Tibial nerve (tissue), 4 donors: ENCODE data around the gene TJP3. TPM values are rescaled to one million over a fixed set of nuclear protein-coding genes. Genes with fewer than 3 reads are reported as not detected.

Source experiments
- DNase-seq, 2 donors: peaks; one replicate each; pipeline ENCODE4 v3.0.0-alpha.2; 2019; ENCODE audit warnings: low spot score in 2 of 2
- H3K27ac ChIP-seq, 4 donors: fragments of 200-600 bp; sonication (generic) in 3 of 4; one replicate each; pipeline ENCODE4 v1.5.1; 2017 to 2019; ENCODE audit warnings: mild to moderate bottlenecking in 1 of 4
- H3K27me3 ChIP-seq, 2 donors: fragments of 200-600 bp; sonication (generic) in 1 of 2; one replicate each; pipeline versions ENCODE4 v1.5.1 to v1.6.0; 2017 to 2019
- H3K36me3 ChIP-seq, 3 donors: fragments of 200-600 bp; sonication (generic); one replicate each; pipeline ENCODE4 v1.5.1; 2018 to 2019
- H3K4me1 ChIP-seq, 4 donors: fragments of 200-600 bp; sonication (generic) in 3 of 4; one replicate each; pipeline ENCODE4 v1.5.1; 2017 to 2019
- H3K4me3 ChIP-seq, 4 donors: fragments of 200-600 bp; sonication (generic) in 3 of 4; one replicate each; pipeline ENCODE4 v1.5.1; 2017 to 2019; ENCODE audit warnings: mild to moderate bottlenecking in 1 of 4, moderate library complexity in 1 of 4
- H3K9me3 ChIP-seq, 4 donors: fragments of 200-600 bp; sonication (generic) in 3 of 4; one replicate each; pipeline ENCODE4 v1.5.1; 2017 to 2019
- CTCF ChIP-seq, 5 experiments: fragments of 200-600 bp in 3 of 5; fragments of 450-650 bp in 2 of 5; sonication (generic) in 3 of 5; IDR thresholded peaks; one replicate each; pipeline ENCODE4 v1.5.1; 2016 to 2019; ENCODE audit warnings: antibody characterized with exemption in 5 of 5, mild to moderate bottlenecking in 3 of 5, moderate library complexity in 2 of 5
- EP300 ChIP-seq, 2 donors: sonication (generic); formaldehyde crosslinking; IDR thresholded peaks; one replicate each; pipeline ENCODE4 v1.6.1; 2017; ENCODE audit warnings: antibody characterized with exemption in 2 of 2, mild to moderate bottlenecking in 1 of 2
- POLR2A ChIP-seq, 2 donors: fragments of 450-650 bp; IDR thresholded peaks; one replicate each; pipeline ENCODE4 v1.6.1; 2017; ENCODE audit warnings: antibody characterized with exemption in 2 of 2, mild to moderate bottlenecking in 2 of 2, moderate library complexity in 2 of 2
- WGBS, 2 donors: methylation state at CpG; one replicate each; pipeline ENCODE4 v1.1.5; 2018; 5-methylcytosine and 5-hydroxymethylcytosine counted together
- total RNA-seq, 4 donors: library from RNA; depleted of rRNA; stranded (reverse); fragments of >200 nt; gene quantifications; one replicate each; pipeline ENCODE4 v1.1.0, GENCODE V29; 2016

The TJP3 gene
- total RNA-seq, 4 donors from 2014 or later: 0.21 to 0.90 (median 0.22) TPM; not detected in 1

GRCh38 chr19:3697094-3697493 lies 11.1 kb upstream of the TJP3 start:
- no peak for TF ChIP-seq EP300 (IDR thresholded peaks at IDR 0.05)
- TF ChIP-seq CTCF (IDR thresholded peaks at IDR 0.05): no peak
- TF ChIP-seq POLR2A (IDR thresholded peaks at IDR 0.05): no peak
- Histone ChIP-seq H3K9me3 (no peaks in the 10 kb centered on the region), H3K27me3 (no peaks in the 10 kb centered on the region), H3K27ac (peak overlapping the region in 1 of 4 donors; percentile 87), H3K4me3 (no peak overlapping the region), H3K36me3 (peaks cover 0 to 15% (median 0%) of the 10 kb centered on the region in 3 donors), H3K4me1 (peaks cover 0 to 43% (median 18%) of the 10 kb centered on the region in 4 donors)
- 90 to 92% methylated on average over 30 of the region's 30 CpGs for WGBS, 2 donors
- no peak for DNase-seq

- peak overlapping the region in 1 of 4 donors; percentile 87 for H3K27ac ChIP-seq
- no peaks in the 10 kb centered on the region for H3K9me3 ChIP-seq
- H3K27me3 ChIP-seq: no peaks in the 10 kb centered on the region
- peaks cover 0 to 15% (median 0%) of the 10 kb centered on the region in 3 donors for H3K36me3 ChIP-seq
- peaks cover 0 to 40% (median 18%) of the 10 kb centered on the region in 4 donors for H3K4me1 ChIP-seq
- no peak for TF ChIP-seq EP300 (IDR thresholded peaks at IDR 0.05)
- TF ChIP-seq POLR2A (IDR thresholded peaks at IDR 0.05): no peak
- TF ChIP-seq CTCF (IDR thresholded peaks at IDR 0.05): no peak
- WGBS, 2 donors: 86 to 88% methylated on average over 29 to 43 of the region's 43 CpGs
- no peak for DNase-seq
- H3K4me3 ChIP-seq: no peak overlapping the region
Observed at GRCh38 chr19:3697671-3698385, 10.4 kb upstream of the TJP3 start.

GRCh38 chr19:3698386-3698950 lies 9.7 kb upstream of the TJP3 start:
- 43 to 53% methylated on average over 12 of the region's 12 CpGs for WGBS, 2 donors
- TF ChIP-seq POLR2A (IDR thresholded peaks at IDR 0.05) (no peak), CTCF (IDR thresholded peaks at IDR 0.05) (no peak), EP300 (IDR thresholded peaks at IDR 0.05) (no peak)
- Histone ChIP-seq H3K36me3 (peaks cover 0 to 15% (median 0%) of the 10 kb centered on the region in 3 donors), H3K4me3 (peak overlapping the region in 2 of 4 donors; percentile 92 to 93), H3K27ac (peak overlapping the region; percentile 82 to 90 (median 88)), H3K9me3 (no peaks in the 10 kb centered on the region), H3K27me3 (no peaks in the 10 kb centered on the region), H3K4me1 (peaks cover 0 to 33% (median 18%) of the 10 kb centered on the region in 4 donors)
- DNase-seq: no peak

GRCh38 chr19:3698974-3699740 lies 9.0 kb upstream of the TJP3 start:
- Histone ChIP-seq H3K27me3 (peaks cover 0 to 3% of the 10 kb centered on the region in 2 donors), H3K27ac (peak overlapping the region; percentile 82 to 90 (median 88)), H3K4me3 (peak overlapping the region; percentile 72 to 93 (median 88)), H3K9me3 (no peaks in the 10 kb centered on the region), H3K36me3 (peaks cover 0 to 15% (median 0%) of the 10 kb centered on the region in 3 donors), H3K4me1 (peaks cover 0 to 31% (median 18%) of the 10 kb centered on the region in 4 donors)
- TF ChIP-seq POLR2A (IDR thresholded peaks at IDR 0.05): peak in 1 of 2 donors; percentile 41
- TF ChIP-seq CTCF (IDR thresholded peaks at IDR 0.05): no peak
- peak in 1 of 2 donors; percentile 50 for TF ChIP-seq EP300 (IDR thresholded peaks at IDR 0.05)
- peak; percentile 45 to 52 for DNase-seq
- WGBS, 2 donors: 4% methylated on average over 26 of the region's 34 CpGs
